Lower leg skin (tissue), 3 donors: ENCODE data around the gene HDAC5.
"Not testable (repeated sequence)": the region's sequence is repeated elsewhere in the genome, so short reads cannot be mapped to it uniquely, and the experiment has no call there.

Experiments
- CTCF ChIP-seq, 3 donors: fragments of 450-650 bp; IDR thresholded peaks; one replicate each; pipeline ENCODE4 v1.5.1; 2016; ENCODE audit warnings: antibody characterized with exemption in 3 of 3, mild to moderate bottlenecking in 3 of 3, moderate library complexity in 2 of 3
- POLR2A ChIP-seq, 2 donors: fragments of 450-650 bp; IDR thresholded peaks; one replicate each; pipeline ENCODE4 v1.6.1; 2016 to 2017; ENCODE audit warnings: antibody characterized with exemption in 2 of 2, mild to moderate bottlenecking in 1 of 2, moderate library complexity in 1 of 2

- not testable (repeated sequence) for TF ChIP-seq CTCF, POLR2A (IDR thresholded peaks at IDR 0.05)
Observed at GRCh38 chr17:44034688-44035087, 88.8 kb downstream of the HDAC5 start.
